Measurements from ENCODE around the gene STX12.
A peak's percentile ranks its signal among the peaks of the same experiment; 100 is the strongest.

Gene STX12

DNA sequence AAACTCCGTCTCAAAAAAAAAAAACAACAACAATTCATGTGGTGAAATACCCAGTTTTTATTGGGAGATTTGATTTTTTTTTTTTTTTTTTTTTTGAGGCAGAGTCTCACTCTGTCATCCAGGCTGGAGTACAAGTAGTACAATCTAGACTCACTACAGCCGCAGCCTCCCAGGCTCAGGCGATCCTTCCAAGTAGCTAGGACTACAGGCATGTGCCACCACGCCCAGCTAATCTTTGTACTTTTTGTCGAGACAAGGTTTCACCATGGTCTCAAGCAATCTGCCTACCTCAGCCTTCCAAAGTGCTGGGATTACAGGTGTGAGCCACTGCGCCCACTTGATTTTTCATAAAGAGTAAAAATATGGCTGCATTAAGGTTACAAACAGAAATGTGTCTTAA, 31.9 kb upstream of the STX12 start:
- no peak for TF ChIP-seq CTCF (IDR thresholded peaks at IDR 0.05; ENCODE audit: insufficient read depth, low read depth, low read length, missing control alignments)
- H3K4me3 ChIP-seq (ENCODE audit: low read depth, low read length): no peak overlapping the region
- no peak for DNase-seq (ENCODE audit: low read depth)

DNA sequence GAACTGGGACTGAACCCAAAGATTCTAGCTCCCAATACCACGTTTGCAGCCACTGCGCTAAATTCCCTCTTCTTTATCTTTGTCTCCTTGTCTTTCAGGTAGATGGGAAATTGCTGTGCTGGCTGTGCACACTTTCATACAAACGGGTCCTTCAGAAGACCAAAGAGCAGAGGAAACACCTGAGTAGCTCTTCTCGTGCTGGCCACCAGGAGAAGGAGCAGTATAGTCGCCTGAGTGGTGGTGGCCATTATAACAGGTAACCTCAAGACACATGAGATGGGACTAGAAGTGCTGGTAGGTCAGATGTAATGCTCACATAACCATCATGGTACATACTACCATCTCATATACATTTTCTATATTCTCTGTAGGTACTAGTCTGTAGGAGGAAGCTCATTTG, 28.5 kb upstream of the STX12 start:
- H3K4me3 ChIP-seq (ENCODE audit: low read depth, low read length): no peak overlapping the region
- TF ChIP-seq CTCF (IDR thresholded peaks at IDR 0.05; ENCODE audit: insufficient read depth, low read depth, low read length, missing control alignments): no peak
- no peak for DNase-seq (ENCODE audit: low read depth)

DNA sequence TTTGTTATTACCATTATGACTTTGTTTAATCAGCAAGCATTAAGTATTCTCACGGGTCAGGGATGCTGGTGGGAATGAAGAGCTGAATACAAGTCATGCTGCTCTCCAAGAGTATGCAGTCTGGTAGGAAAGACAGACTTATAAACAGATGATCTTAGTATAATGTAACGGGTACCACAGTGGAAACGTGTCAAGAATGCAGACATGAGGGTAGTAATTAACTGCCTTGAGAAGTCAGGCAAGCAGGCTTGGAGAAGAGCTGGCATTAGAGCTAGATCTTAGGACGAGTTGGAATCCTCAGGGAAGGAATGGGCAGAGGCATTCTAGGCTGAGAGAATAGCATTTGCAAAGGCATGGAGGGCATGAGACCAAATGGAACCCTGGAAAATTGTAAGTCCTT, 27.6 kb upstream of the STX12 start:
- no peak for TF ChIP-seq CTCF (IDR thresholded peaks at IDR 0.05; ENCODE audit: insufficient read depth, low read depth, low read length, missing control alignments)
- no peak for DNase-seq (ENCODE audit: low read depth)

DNA sequence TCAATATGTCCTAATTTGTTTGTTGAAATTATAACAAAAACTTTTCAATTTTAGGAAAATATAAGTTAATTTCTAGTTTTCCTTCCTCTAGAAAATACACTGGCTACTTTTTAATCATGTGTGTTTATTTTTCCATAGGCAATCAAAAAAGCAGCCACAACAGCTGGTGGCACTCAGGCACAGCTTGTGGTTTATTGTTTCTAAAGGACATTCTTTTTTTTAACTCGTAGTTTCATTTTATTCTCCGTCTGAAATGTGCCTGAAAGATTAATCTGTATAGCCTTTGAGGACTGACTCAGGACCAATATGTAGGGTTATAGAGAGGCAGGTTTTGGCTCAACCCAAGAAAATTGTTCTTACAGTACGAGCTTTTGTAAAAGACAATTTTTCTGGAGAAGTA, 20.7 kb upstream of the STX12 start:
- no peak for TF ChIP-seq CTCF (IDR thresholded peaks at IDR 0.05; ENCODE audit: insufficient read depth, low read depth, low read length, missing control alignments)
- DNase-seq (ENCODE audit: low read depth): peak; percentile 6
- no peak overlapping the region for H3K4me3 ChIP-seq (ENCODE audit: low read depth, low read length)

More for the DNA sequence above, 27.6 kb upstream of the STX12 start:
- H3K4me3 ChIP-seq (ENCODE audit: low read depth, low read length): no peak overlapping the region

- no peak for DNase-seq (ENCODE audit: low read depth)
- TF ChIP-seq CTCF (IDR thresholded peaks at IDR 0.05; ENCODE audit: insufficient read depth, low read depth, low read length, missing control alignments): no peak
- no peak overlapping the region for H3K4me3 ChIP-seq (ENCODE audit: low read depth, low read length)
Measured at GRCh38 chr1:27755286-27755685, 17.7 kb upstream of the STX12 start.

DNA sequence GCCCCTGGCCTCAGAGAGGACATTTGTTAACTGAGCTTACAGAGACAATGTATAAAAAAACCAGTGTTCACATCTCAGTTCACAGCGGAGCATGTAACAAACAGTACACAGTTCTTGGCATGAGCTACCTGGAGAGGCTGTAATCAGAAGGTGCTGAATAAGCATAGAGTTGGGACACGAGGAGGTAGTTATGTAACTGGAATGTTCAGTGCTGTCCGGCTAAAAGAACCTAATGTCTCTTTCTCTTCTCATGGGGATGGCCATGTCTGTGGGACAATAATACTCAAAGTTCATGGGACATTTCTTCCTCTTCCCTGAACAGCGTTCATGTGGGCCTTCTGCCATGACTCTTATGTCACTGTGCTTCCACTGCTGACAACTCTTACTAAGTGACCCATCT, 17.2 kb upstream of the STX12 start:
- no peak for TF ChIP-seq CTCF (IDR thresholded peaks at IDR 0.05; ENCODE audit: insufficient read depth, low read depth, low read length, missing control alignments)
- H3K4me3 ChIP-seq (ENCODE audit: low read depth, low read length): no peak overlapping the region
- DNase-seq (ENCODE audit: low read depth): no peak

DNA sequence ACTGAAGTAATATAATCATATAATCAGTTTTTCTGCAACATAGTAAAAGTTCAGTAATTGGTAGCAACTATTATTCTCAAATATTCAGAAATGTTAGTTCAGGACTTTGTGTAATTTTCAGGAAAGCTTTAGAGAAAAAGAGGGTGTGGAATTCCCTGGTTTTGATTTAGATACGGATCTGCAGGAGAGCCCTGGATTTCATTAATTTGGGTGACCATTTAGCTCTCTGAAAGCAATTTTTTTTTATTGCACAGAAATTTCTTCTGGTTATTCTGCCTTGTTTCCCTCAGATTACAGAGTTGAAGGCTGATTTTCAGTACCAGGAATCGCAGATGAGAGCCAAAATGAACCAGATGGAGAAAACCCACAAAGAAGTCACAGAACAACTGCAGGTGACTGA, 13.8 kb upstream of the STX12 start:
- TF ChIP-seq CTCF (IDR thresholded peaks at IDR 0.05; ENCODE audit: insufficient read depth, low read depth, low read length, missing control alignments): no peak
- DNase-seq (ENCODE audit: low read depth): no peak
- no peak overlapping the region for H3K4me3 ChIP-seq (ENCODE audit: low read depth, low read length)

Measured in GM12865 (cell line).